ENCODE measurements around the gene ABCC1. TPM values are rescaled to one million over a fixed set of nuclear protein-coding genes. Genes with fewer than 3 reads are reported as not detected.

ABCC1 gene
- total and polyA plus RNA-seq, 2 of the 8 experiments (the other 6 are each of a cell fraction or from before 2014, with no cell fraction given): 42.6 to 66.8 TPM

DNA sequence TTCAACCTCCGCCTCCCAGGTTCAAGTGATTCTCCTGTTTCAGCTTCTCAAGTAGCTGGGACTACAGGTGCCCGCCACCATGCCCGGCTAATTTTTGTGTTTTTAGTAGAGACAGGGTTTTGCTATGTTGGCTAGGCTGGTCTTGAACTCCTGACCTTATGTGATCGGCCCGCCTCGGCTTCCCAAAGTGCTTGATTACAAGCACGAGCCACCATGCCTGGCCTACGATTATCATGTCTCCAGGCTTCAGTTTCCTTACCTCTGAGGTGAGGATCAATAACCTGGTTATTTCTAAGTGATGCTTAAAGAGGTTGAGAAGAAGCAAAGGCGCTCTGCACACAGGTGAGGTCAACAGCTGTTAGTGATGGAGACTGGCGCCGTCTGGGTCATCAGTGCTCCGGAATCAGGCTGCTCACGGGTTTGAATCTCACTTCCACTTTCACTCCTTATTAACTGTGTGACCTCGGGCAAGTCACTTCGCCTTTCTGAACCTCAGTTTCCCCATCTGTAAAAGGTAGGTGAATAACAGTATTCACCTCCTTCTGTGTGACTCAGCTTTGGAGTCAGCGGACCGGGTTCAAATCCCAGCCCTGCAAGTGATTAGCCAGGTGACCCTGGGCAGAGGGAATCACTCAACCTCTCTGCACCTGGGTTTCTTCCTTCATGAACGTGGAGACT lies 745 bp upstream of the ABCC1 start (continued):
- TF ChIP-seq, protein P1, sequence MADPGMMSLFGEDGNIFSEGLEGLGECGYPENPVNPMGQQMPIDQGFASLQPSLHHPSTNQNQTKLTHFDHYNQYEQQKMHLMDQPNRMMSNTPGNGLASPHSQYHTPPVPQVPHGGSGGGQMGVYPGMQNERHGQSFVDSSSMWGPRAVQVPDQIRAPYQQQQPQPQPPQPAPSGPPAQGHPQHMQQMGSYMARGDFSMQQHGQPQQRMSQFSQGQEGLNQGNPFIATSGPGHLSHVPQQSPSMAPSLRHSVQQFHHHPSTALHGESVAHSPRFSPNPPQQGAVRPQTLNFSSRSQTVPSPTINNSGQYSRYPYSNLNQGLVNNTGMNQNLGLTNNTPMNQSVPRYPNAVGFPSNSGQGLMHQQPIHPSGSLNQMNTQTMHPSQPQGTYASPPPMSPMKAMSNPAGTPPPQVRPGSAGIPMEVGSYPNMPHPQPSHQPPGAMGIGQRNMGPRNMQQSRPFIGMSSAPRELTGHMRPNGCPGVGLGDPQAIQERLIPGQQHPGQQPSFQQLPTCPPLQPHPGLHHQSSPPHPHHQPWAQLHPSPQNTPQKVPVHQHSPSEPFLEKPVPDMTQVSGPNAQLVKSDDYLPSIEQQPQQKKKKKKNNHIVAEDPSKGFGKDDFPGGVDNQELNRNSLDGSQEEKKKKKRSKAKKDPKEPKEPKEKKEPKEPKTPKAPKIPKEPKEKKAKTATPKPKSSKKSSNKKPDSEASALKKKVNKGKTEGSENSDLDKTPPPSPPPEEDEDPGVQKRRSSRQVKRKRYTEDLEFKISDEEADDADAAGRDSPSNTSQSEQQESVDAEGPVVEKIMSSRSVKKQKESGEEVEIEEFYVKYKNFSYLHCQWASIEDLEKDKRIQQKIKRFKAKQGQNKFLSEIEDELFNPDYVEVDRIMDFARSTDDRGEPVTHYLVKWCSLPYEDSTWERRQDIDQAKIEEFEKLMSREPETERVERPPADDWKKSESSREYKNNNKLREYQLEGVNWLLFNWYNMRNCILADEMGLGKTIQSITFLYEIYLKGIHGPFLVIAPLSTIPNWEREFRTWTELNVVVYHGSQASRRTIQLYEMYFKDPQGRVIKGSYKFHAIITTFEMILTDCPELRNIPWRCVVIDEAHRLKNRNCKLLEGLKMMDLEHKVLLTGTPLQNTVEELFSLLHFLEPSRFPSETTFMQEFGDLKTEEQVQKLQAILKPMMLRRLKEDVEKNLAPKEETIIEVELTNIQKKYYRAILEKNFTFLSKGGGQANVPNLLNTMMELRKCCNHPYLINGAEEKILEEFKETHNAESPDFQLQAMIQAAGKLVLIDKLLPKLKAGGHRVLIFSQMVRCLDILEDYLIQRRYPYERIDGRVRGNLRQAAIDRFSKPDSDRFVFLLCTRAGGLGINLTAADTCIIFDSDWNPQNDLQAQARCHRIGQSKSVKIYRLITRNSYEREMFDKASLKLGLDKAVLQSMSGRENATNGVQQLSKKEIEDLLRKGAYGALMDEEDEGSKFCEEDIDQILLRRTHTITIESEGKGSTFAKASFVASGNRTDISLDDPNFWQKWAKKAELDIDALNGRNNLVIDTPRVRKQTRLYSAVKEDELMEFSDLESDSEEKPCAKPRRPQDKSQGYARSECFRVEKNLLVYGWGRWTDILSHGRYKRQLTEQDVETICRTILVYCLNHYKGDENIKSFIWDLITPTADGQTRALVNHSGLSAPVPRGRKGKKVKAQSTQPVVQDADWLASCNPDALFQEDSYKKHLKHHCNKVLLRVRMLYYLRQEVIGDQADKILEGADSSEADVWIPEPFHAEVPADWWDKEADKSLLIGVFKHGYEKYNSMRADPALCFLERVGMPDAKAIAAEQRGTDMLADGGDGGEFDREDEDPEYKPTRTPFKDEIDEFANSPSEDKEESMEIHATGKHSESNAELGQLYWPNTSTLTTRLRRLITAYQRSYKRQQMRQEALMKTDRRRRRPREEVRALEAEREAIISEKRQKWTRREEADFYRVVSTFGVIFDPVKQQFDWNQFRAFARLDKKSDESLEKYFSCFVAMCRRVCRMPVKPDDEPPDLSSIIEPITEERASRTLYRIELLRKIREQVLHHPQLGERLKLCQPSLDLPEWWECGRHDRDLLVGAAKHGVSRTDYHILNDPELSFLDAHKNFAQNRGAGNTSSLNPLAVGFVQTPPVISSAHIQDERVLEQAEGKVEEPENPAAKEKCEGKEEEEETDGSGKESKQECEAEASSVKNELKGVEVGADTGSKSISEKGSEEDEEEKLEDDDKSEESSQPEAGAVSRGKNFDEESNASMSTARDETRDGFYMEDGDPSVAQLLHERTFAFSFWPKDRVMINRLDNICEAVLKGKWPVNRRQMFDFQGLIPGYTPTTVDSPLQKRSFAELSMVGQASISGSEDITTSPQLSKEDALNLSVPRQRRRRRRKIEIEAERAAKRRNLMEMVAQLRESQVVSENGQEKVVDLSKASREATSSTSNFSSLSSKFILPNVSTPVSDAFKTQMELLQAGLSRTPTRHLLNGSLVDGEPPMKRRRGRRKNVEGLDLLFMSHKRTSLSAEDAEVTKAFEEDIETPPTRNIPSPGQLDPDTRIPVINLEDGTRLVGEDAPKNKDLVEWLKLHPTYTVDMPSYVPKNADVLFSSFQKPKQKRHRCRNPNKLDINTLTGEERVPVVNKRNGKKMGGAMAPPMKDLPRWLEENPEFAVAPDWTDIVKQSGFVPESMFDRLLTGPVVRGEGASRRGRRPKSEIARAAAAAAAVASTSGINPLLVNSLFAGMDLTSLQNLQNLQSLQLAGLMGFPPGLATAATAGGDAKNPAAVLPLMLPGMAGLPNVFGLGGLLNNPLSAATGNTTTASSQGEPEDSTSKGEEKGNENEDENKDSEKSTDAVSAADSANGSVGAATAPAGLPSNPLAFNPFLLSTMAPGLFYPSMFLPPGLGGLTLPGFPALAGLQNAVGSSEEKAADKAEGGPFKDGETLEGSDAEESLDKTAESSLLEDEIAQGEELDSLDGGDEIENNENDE (IDR thresholded peaks at IDR 0.05; ENCODE audit: insufficient replicate concordance, low read length): no peak
- TF ChIP-seq USF2 (IDR thresholded peaks at IDR 0.05; ENCODE audit: low read length): no peak
- no peak for TF ChIP-seq GABPA (IDR thresholded peaks at IDR 0.05; ENCODE audit: borderline replicate concordance, insufficient read depth, low read length)
- no peak for TF ChIP-seq EZH2 (IDR thresholded peaks at IDR 0.05; ENCODE audit: low read depth, low read length, severe bottlenecking)
- no peak for TF ChIP-seq ZNF274 (IDR thresholded peaks at IDR 0.05; ENCODE audit: borderline replicate concordance, extremely low read depth, low read length)
- no peak for TF ChIP-seq RFX5 (IDR thresholded peaks at IDR 0.05; ENCODE audit: borderline replicate concordance, low read depth, low read length)
- no peak for TF ChIP-seq JUN (IDR thresholded peaks at IDR 0.05; ENCODE audit: low read depth, low read length)
- no peak for TF ChIP-seq TAF7 (optimal IDR thresholded peaks at IDR 0.05; ENCODE audit: borderline replicate concordance, low read depth, low read length)
- TF ChIP-seq CREB1 (IDR thresholded peaks at IDR 0.05): no peak
